ENCODE measurements around the gene ULBP2.
"Not testable (repeated sequence)": the region's sequence is repeated elsewhere in the genome, so short reads cannot be mapped to it uniquely, and the experiment has no call there.

ULBP2 gene

GRCh38 chr6:149947533-149947932 is 5.7 kb downstream of the ULBP2 start:
- not testable (repeated sequence) for H3K4me1 ChIP-seq (ENCODE audit: control insufficient read depth, insufficient read depth, low read depth, low read length); H3K27ac ChIP-seq (ENCODE audit: low read length, poor library complexity, severe bottlenecking); H2BK120ac ChIP-seq (ENCODE audit: low read depth, low read length); DNase-seq; H3K14ac ChIP-seq (ENCODE audit: low read length in 2 of 2); H2BK5ac ChIP-seq (ENCODE audit: low read depth, low read length, poor library complexity, severe bottlenecking); H3K9ac ChIP-seq (ENCODE audit: low read length); H4K91ac ChIP-seq (ENCODE audit: low read length); H3K4me2 ChIP-seq (ENCODE audit: low read length, poor library complexity, severe bottlenecking); H3K23ac ChIP-seq (ENCODE audit: low read length in 2 of 2); H2BK15ac ChIP-seq (ENCODE audit: low read depth, poor library complexity, severe bottlenecking); H3K9me3 ChIP-seq (ENCODE audit: control insufficient read depth, low read length); H3K4me3 ChIP-seq (ENCODE audit: insufficient read depth in 1 of 2, low read depth in 1 of 2, low read length in 2 of 2); H3K18ac ChIP-seq (ENCODE audit: low read depth in 1 of 2, low read length in 2 of 2); H4K8ac ChIP-seq (ENCODE audit: low read length); H2AFZ ChIP-seq (ENCODE audit: low read depth, low read length); H3K79me1 ChIP-seq (replicated peaks; ENCODE audit: low read length, poor library complexity, severe bottlenecking); H2AK5ac ChIP-seq (ENCODE audit: low read length, severe bottlenecking); H3K4ac ChIP-seq (ENCODE audit: low read depth in 1 of 2, low read length in 2 of 2); H3K36me3 ChIP-seq (ENCODE audit: control insufficient read depth in 1 of 2, insufficient read depth in 2 of 2, low read depth in 1 of 2, low read length in 2 of 2); H2BK12ac ChIP-seq (ENCODE audit: low read length in 2 of 2)
- no CpG with 5 or more reads among the region's 1 CpG for WGBS
- H3K27me3 ChIP-seq (ENCODE audit: control insufficient read depth in 1 of 2, insufficient read depth in 1 of 2, low read length in 2 of 2): peaks cover 24 to 41% of the 10 kb centered on the region in 2 experiments

- Histone ChIP-seq H3K9ac (ENCODE audit: low read length) (no peak overlapping the region), H3K9me3 (ENCODE audit: control insufficient read depth, low read length) (no peaks in the 10 kb centered on the region), H3K79me1 (replicated peaks; ENCODE audit: low read length, poor library complexity, severe bottlenecking) (no peaks in the 10 kb centered on the region), H2AFZ (ENCODE audit: low read depth, low read length) (no peak overlapping the region), H3K36me3 (ENCODE audit: control insufficient read depth in 1 of 2, insufficient read depth in 2 of 2, low read depth in 1 of 2, low read length in 2 of 2) (peaks cover 0 to 3% of the 10 kb centered on the region in 2 experiments), H3K23ac (ENCODE audit: low read length in 2 of 2) (no peak overlapping the region), H3K27ac (ENCODE audit: low read length, poor library complexity, severe bottlenecking) (no peak overlapping the region), H4K8ac (ENCODE audit: low read length) (no peak overlapping the region), H2BK12ac (ENCODE audit: low read length in 2 of 2) (no peak overlapping the region), H3K4me2 (ENCODE audit: low read length, poor library complexity, severe bottlenecking) (no peak overlapping the region), H4K91ac (ENCODE audit: low read length) (no peak overlapping the region), H3K14ac (ENCODE audit: low read length in 2 of 2) (no peak overlapping the region), H2AK5ac (ENCODE audit: low read length, severe bottlenecking) (no peak overlapping the region), H3K27me3 (ENCODE audit: control insufficient read depth in 1 of 2, insufficient read depth in 1 of 2, low read length in 2 of 2) (peaks cover 29 to 44% of the 10 kb centered on the region in 2 experiments), H2BK15ac (ENCODE audit: low read depth, poor library complexity, severe bottlenecking) (no peak overlapping the region), H3K4me3 (ENCODE audit: insufficient read depth in 1 of 2, low read depth in 1 of 2, low read length in 2 of 2) (no peak overlapping the region), H2BK120ac (ENCODE audit: low read depth, low read length) (no peak overlapping the region), H3K18ac (ENCODE audit: low read depth in 1 of 2, low read length in 2 of 2) (no peak overlapping the region), H2BK5ac (ENCODE audit: low read depth, low read length, poor library complexity, severe bottlenecking) (no peak overlapping the region), H3K4ac (ENCODE audit: low read depth in 1 of 2, low read length in 2 of 2) (no peak overlapping the region), H3K4me1 (ENCODE audit: control insufficient read depth, insufficient read depth, low read depth, low read length) (no peaks in the 10 kb centered on the region)
- WGBS: 67% methylated on average over 1 of the region's 1 CpG
- no peak for DNase-seq
These were observed 6.2 kb downstream of the ULBP2 start for GRCh38 chr6:149948011-149948410.

GRCh38 chr6:149948616-149949015 is 6.8 kb downstream of the ULBP2 start:
- no peak overlapping the region for H2BK5ac ChIP-seq (ENCODE audit: low read depth, low read length, poor library complexity, severe bottlenecking)
- H3K18ac ChIP-seq (ENCODE audit: low read depth in 1 of 2, low read length in 2 of 2): no peak overlapping the region
- no peak overlapping the region for H2BK15ac ChIP-seq (ENCODE audit: low read depth, poor library complexity, severe bottlenecking)
- H3K9me3 ChIP-seq (ENCODE audit: control insufficient read depth, low read length): no peaks in the 10 kb centered on the region
- H3K4me2 ChIP-seq (ENCODE audit: low read length, poor library complexity, severe bottlenecking): no peak overlapping the region
- H3K23ac ChIP-seq (ENCODE audit: low read length in 2 of 2): no peak overlapping the region
- H3K9ac ChIP-seq (ENCODE audit: low read length): no peak overlapping the region
- no peak overlapping the region for H3K4ac ChIP-seq (ENCODE audit: low read depth in 1 of 2, low read length in 2 of 2)
- no peak overlapping the region for H2AFZ ChIP-seq (ENCODE audit: low read depth, low read length)
- H2BK120ac ChIP-seq (ENCODE audit: low read depth, low read length): no peak overlapping the region
- H3K4me1 ChIP-seq (ENCODE audit: control insufficient read depth, insufficient read depth, low read depth, low read length): no peaks in the 10 kb centered on the region
- H3K27ac ChIP-seq (ENCODE audit: low read length, poor library complexity, severe bottlenecking): no peak overlapping the region
- H2BK12ac ChIP-seq (ENCODE audit: low read length in 2 of 2): no peak overlapping the region
- 63% methylated on average over 5 of the region's 5 CpGs for WGBS
- H3K36me3 ChIP-seq (ENCODE audit: control insufficient read depth in 1 of 2, insufficient read depth in 2 of 2, low read depth in 1 of 2, low read length in 2 of 2): peaks cover 0 to 3% of the 10 kb centered on the region in 2 experiments
- no peak overlapping the region for H4K8ac ChIP-seq (ENCODE audit: low read length)
- peaks cover 33 to 46% of the 10 kb centered on the region in 2 experiments for H3K27me3 ChIP-seq (ENCODE audit: control insufficient read depth in 1 of 2, insufficient read depth in 1 of 2, low read length in 2 of 2)
- H3K14ac ChIP-seq (ENCODE audit: low read length in 2 of 2): no peak overlapping the region
- no peak for DNase-seq
- H2AK5ac ChIP-seq (ENCODE audit: low read length, severe bottlenecking): no peak overlapping the region
- H4K91ac ChIP-seq (ENCODE audit: low read length): no peak overlapping the region
- no peak overlapping the region for H3K4me3 ChIP-seq (ENCODE audit: insufficient read depth in 1 of 2, low read depth in 1 of 2, low read length in 2 of 2)
- no peaks in the 10 kb centered on the region for H3K79me1 ChIP-seq (replicated peaks; ENCODE audit: low read length, poor library complexity, severe bottlenecking)

- 58% methylated on average over 8 of the region's 8 CpGs for WGBS
- Histone ChIP-seq H2BK5ac (ENCODE audit: low read depth, low read length, poor library complexity, severe bottlenecking) (no peak overlapping the region), H3K36me3 (ENCODE audit: control insufficient read depth in 1 of 2, insufficient read depth in 2 of 2, low read depth in 1 of 2, low read length in 2 of 2) (peaks cover 0 to 3% of the 10 kb centered on the region in 2 experiments), H3K27ac (ENCODE audit: low read length, poor library complexity, severe bottlenecking) (no peak overlapping the region), H2AK5ac (ENCODE audit: low read length, severe bottlenecking) (no peak overlapping the region), H3K27me3 (ENCODE audit: control insufficient read depth in 1 of 2, insufficient read depth in 1 of 2, low read length in 2 of 2) (peaks cover 43 to 57% of the 10 kb centered on the region in 2 experiments), H3K4me3 (ENCODE audit: insufficient read depth in 1 of 2, low read depth in 1 of 2, low read length in 2 of 2) (no peak overlapping the region), H3K14ac (ENCODE audit: low read length in 2 of 2) (no peak overlapping the region), H3K4me2 (ENCODE audit: low read length, poor library complexity, severe bottlenecking) (no peak overlapping the region), H3K4ac (ENCODE audit: low read depth in 1 of 2, low read length in 2 of 2) (no peak overlapping the region), H3K4me1 (ENCODE audit: control insufficient read depth, insufficient read depth, low read depth, low read length) (peaks cover 2% of the 10 kb centered on the region), H3K9me3 (ENCODE audit: control insufficient read depth, low read length) (no peaks in the 10 kb centered on the region), H2BK120ac (ENCODE audit: low read depth, low read length) (no peak overlapping the region), H3K79me1 (replicated peaks; ENCODE audit: low read length, poor library complexity, severe bottlenecking) (no peaks in the 10 kb centered on the region), H2AFZ (ENCODE audit: low read depth, low read length) (no peak overlapping the region), H3K23ac (ENCODE audit: low read length in 2 of 2) (no peak overlapping the region), H3K9ac (ENCODE audit: low read length) (no peak overlapping the region), H3K18ac (ENCODE audit: low read depth in 1 of 2, low read length in 2 of 2) (no peak overlapping the region), H2BK12ac (ENCODE audit: low read length in 2 of 2) (no peak overlapping the region), H4K8ac (ENCODE audit: low read length) (no peak overlapping the region), H2BK15ac (ENCODE audit: low read depth, poor library complexity, severe bottlenecking) (no peak overlapping the region), H4K91ac (ENCODE audit: low read length) (peak overlapping the region; percentile 46)
- DNase-seq: no peak
These were observed 8.6 kb downstream of the ULBP2 start for GRCh38 chr6:149950423-149950822.

Data from mesenchymal stem cell (in vitro differentiated cells and primary cell).